Gastroesophageal sphincter (tissue), 3 donors: Measurements from ENCODE around the gene IL1RAPL1.

ENCODE experiments used
- POLR2A ChIP-seq, 2 donors: fragments of 450-650 bp; IDR thresholded peaks; one replicate each; pipeline ENCODE4 v1.6.1; 2017; ENCODE audit warnings: antibody characterized with exemption in 2 of 2, mild to moderate bottlenecking in 2 of 2, moderate library complexity in 1 of 2
- TF ChIP-seq, protein P1 (sequence below), 4 experiments: fragments of 200-600 bp in 2 of 4; fragments of 450-650 bp in 2 of 4; sonication (generic) in 1 of 4; IDR thresholded peaks; one replicate each; pipeline ENCODE4 v1.5.1; 2017 to 2019; ENCODE audit warnings: antibody characterized with exemption in 4 of 4, mild to moderate bottlenecking in 2 of 4, moderate library complexity in 2 of 4

DNA sequence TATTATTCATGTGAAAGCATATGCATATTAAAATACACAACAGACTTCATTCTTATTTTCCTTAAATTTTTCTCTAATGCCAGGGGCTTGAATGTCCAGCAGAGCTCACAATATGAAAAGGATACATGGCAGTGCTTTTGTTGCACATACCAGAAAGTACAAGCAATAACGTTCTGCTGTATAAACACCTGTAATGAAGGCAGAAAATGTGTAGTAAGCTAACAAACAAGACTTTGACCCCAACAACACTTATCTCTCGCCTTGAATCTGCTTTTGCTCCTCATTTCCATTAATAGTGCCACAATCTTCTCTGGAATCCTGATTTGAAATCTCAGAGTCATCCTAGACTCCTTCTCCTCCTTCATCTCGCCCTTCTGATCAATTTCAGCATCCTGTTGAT is 687.3 kb downstream of the IL1RAPL1 start:
- TF ChIP-seq, protein P1, sequence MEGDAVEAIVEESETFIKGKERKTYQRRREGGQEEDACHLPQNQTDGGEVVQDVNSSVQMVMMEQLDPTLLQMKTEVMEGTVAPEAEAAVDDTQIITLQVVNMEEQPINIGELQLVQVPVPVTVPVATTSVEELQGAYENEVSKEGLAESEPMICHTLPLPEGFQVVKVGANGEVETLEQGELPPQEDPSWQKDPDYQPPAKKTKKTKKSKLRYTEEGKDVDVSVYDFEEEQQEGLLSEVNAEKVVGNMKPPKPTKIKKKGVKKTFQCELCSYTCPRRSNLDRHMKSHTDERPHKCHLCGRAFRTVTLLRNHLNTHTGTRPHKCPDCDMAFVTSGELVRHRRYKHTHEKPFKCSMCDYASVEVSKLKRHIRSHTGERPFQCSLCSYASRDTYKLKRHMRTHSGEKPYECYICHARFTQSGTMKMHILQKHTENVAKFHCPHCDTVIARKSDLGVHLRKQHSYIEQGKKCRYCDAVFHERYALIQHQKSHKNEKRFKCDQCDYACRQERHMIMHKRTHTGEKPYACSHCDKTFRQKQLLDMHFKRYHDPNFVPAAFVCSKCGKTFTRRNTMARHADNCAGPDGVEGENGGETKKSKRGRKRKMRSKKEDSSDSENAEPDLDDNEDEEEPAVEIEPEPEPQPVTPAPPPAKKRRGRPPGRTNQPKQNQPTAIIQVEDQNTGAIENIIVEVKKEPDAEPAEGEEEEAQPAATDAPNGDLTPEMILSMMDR (IDR thresholded peaks at IDR 0.05), result no peak
- TF ChIP-seq POLR2A (IDR thresholded peaks at IDR 0.05), result no peak
